Panc1 (cell line): ENCODE measurements around the gene CTNND2.

Experiments used
- CTCF ChIP-seq: fragments of 450-650 bp; IDR thresholded peaks from 2 replicates; pipeline ENCODE4 v1.5.1; 2017; ENCODE audit warnings: mild to moderate bottlenecking
- POLR2AphosphoS5 ChIP-seq: IDR thresholded peaks from 2 replicates; pipeline ENCODE4 v1.6.1; 2012; ENCODE audit warnings: mild to moderate bottlenecking, low read depth, low read length, moderate library complexity
- REST ChIP-seq, 2 experiments: IDR thresholded peaks; 2 replicates each; pipeline ENCODE4 v1.6.1; 2011 to 2012; ENCODE audit warnings: low read depth in 2 of 2, control low read depth in 1 of 2, low read length in 1 of 2, mild to moderate bottlenecking in 1 of 2, moderate library complexity in 1 of 2; ENCODE audit not compliant: insufficient read depth in 1 of 2
- SIN3A ChIP-seq: IDR thresholded peaks from 2 replicates; pipeline ENCODE4 v1.6.1; 2012; ENCODE audit warnings: low read depth, mild to moderate bottlenecking, low read length, moderate library complexity, borderline replicate concordance; ENCODE audit not compliant: insufficient read depth

- TF ChIP-seq POLR2AphosphoS5 (no peak), CTCF (no peak), REST (IDR thresholded peaks at IDR 0.05; ENCODE audit: insufficient read depth in 1 of 2, low read depth in 2 of 2, low read length in 1 of 2) (no peak), SIN3A (no peak)
Observed at GRCh38 chr5:11319836-11320580, 584.2 kb downstream of the CTNND2 start.
